ENCODE data around the gene PJA2. TPM values are rescaled to one million over a fixed set of nuclear protein-coding genes. Genes with fewer than 3 reads are reported as not detected.
"Not testable (repeated sequence)": the region's sequence is repeated elsewhere in the genome, so short reads cannot be mapped to it uniquely, and the experiment has no call there.

The PJA2 gene
- polyA plus RNA-seq, 1 donor from 2014 or later, result 142 TPM

DNA sequence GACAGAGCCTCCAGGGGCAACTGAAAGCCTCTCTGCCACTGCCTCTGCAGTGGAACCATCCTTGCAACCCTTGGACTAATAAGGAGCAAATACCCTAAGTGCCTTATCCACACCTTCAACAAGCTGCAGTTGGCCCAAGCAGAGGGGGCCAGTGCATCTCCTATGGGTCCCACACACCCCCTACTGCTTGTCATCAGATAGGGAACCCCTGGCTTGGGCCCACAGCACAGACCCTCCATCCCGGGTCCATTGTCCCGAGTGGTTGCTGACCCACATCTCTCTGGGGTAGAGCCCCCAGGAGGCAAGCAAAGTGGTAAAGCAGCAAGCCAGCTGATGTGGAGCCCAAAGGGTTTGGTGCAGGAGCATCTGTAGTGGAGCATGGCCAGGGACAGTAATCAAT lies 119.5 kb downstream of the PJA2 start:
- H3K79me2 ChIP-seq (replicated peaks; ENCODE audit: insufficient read depth, low read length), result no peaks in the 10 kb centered on the region
- H3K9me3 ChIP-seq (ENCODE audit: low read length), result no peaks in the 10 kb centered on the region
- H2AFZ ChIP-seq (ENCODE audit: low read depth, low read length), result no peak overlapping the region
- no peaks in the 10 kb centered on the region for H3K9me2 ChIP-seq (ENCODE audit: insufficient read depth, low read length)
- H3K27me3 ChIP-seq (ENCODE audit: insufficient read depth, low read depth, low read length), result no peaks in the 10 kb centered on the region
- H4K20me1 ChIP-seq (ENCODE audit: insufficient read depth), result no peaks in the 10 kb centered on the region
- no peaks in the 10 kb centered on the region for H3K36me3 ChIP-seq (ENCODE audit: insufficient read depth, low read length)
- H3K9ac ChIP-seq (ENCODE audit: low read length), result no peak overlapping the region
- H3K4me2 ChIP-seq (ENCODE audit: low read length), result no peak overlapping the region
- no peak overlapping the region for H3K4me3 ChIP-seq (ENCODE audit: low read length)
- H3K27ac ChIP-seq (ENCODE audit: low read length), result no peak overlapping the region
- no peaks in the 10 kb centered on the region for H3F3A ChIP-seq (ENCODE audit: insufficient read depth, low read length, poor library complexity, severe bottlenecking)
- TF ChIP-seq MXI1 (conservative IDR thresholded peaks at IDR 0.05; ENCODE audit: poor library complexity, severe bottlenecking) (no peak), EP300 (conservative IDR thresholded peaks at IDR 0.05; ENCODE audit: poor library complexity, severe bottlenecking) (no peak), POLR2AphosphoS5 (IDR thresholded peaks at IDR 0.05) (no peak), RAD21 (conservative IDR thresholded peaks at IDR 0.05) (no peak), EZH2 (IDR thresholded peaks at IDR 0.05; ENCODE audit: borderline replicate concordance, insufficient read depth, low read length, poor library complexity, severe bottlenecking) (no peak), TAF1 (IDR thresholded peaks at IDR 0.05; ENCODE audit: low read depth) (no peak), CTCF (IDR thresholded peaks at IDR 0.05; ENCODE audit: poor library complexity, severe bottlenecking) (no peak)

GRCh38 chr5:109286628-109287027 lies 123.1 kb downstream of the PJA2 start:
- H2AFZ ChIP-seq (ENCODE audit: low read depth, low read length); H3K9ac ChIP-seq (ENCODE audit: low read length); H3K27ac ChIP-seq (ENCODE audit: low read length); H3K27me3 ChIP-seq (ENCODE audit: insufficient read depth, low read depth, low read length); H3K4me3 ChIP-seq (ENCODE audit: low read length); H3K4me2 ChIP-seq (ENCODE audit: low read length); H4K20me1 ChIP-seq (ENCODE audit: insufficient read depth); H3K36me3 ChIP-seq (ENCODE audit: insufficient read depth, low read length); H3K9me3 ChIP-seq (ENCODE audit: low read length); H3K79me2 ChIP-seq (replicated peaks; ENCODE audit: insufficient read depth, low read length); H3K9me2 ChIP-seq (ENCODE audit: insufficient read depth, low read length); H3F3A ChIP-seq (ENCODE audit: insufficient read depth, low read length, poor library complexity, severe bottlenecking): not testable (repeated sequence)
